ENCODE results near the gene PSPN.

The PSPN gene

GRCh38 chr19:6375411-6376010 is at the start of gene PSPN:
PSPN (minus strand) TSS chr19:6375933; CDS start chr19:6375849, 84 bp downstream.
- DNase-seq (ENCODE audit: low read depth), result no peak

DNA sequence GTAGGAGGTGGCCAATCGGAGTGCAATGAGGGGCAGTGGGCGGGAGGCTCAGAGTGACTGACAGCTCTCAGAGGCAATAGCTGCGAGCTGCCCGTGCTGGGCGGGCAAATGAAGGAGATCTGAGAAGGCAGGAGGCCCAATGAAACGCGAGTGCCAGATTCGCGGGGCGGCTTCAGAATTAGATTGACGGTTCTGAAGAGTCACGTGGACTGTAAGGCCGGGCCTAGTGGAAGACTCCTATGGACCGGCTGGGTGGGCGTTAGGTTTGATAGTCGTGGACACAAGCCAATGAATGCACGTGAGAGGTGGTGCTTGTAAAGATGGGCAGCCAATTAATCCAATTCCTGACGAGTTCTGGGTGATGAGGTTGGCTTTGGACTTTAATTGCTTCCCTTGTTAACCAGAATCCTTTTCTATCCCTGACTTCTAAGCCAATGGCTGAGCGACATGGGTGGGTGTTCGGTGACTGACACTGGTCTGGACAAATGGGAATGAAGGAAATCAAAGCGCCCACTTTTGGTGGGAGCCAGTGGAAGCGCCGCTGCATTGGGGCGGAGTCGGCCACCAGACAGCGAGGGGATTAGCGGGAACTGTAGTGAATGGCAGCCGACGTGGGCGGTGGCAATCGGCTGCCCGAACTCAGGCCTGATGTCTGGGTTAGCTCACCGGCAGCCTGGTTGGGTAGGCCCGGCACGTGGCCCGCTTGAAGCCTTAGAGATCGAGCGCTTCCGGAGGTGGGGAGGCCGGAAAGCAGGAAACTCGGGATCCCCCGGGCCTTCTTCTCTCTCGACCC is 49.4 kb upstream of the PSPN start:
- peak; percentile 100 for DNase-seq (ENCODE audit: low read depth)

DNA sequence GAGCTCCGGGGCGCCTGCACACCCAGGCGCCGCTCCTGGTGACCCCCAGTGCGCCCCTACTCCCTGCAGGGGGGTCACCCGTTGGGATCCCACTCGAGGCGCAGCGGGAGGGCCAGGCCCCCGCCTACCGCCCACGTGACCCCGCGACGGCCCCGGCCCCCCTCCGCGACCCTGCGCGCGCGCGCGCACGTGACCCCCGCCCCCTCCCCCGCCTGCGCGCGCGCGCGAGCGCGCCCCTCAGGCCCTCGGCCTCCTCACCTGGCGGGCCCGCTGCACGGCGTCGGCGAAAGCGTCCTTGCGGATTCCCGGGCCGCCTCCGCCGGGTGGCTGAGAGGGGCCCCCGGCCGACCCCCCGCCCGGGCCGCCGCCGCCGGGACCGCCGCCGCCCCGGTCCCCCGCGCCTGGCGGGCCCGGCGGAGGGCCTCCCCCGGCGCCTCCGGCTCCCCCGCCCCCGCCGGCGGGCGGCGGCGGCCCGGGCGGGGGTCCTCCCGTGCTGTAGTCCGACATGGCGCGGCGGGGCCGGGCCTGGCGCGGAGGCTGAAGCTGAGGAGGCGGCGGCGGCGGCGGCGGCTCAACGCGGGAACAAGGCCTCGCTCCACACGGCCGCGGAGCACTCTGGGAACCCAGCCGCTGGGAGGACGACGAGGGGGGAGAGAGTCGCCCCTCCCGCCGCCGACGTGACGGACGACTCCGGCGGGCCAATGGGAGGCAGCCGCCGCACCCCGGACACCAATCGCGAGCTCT is 48.6 kb upstream of the PSPN start, which contains the start of gene KHSRP:
Gene KHSRP (minus strand): TSS at position 617 of the 744 bp plus-strand sequence. CDS start 110 bp downstream, at position 507.
- DNase-seq (ENCODE audit: low read depth), result peak; percentile 35

GRCh38 chr19:6423499-6424194 is 47.9 kb upstream of the PSPN start:
- DNase-seq (ENCODE audit: low read depth), result peak; percentile 75

DNA sequence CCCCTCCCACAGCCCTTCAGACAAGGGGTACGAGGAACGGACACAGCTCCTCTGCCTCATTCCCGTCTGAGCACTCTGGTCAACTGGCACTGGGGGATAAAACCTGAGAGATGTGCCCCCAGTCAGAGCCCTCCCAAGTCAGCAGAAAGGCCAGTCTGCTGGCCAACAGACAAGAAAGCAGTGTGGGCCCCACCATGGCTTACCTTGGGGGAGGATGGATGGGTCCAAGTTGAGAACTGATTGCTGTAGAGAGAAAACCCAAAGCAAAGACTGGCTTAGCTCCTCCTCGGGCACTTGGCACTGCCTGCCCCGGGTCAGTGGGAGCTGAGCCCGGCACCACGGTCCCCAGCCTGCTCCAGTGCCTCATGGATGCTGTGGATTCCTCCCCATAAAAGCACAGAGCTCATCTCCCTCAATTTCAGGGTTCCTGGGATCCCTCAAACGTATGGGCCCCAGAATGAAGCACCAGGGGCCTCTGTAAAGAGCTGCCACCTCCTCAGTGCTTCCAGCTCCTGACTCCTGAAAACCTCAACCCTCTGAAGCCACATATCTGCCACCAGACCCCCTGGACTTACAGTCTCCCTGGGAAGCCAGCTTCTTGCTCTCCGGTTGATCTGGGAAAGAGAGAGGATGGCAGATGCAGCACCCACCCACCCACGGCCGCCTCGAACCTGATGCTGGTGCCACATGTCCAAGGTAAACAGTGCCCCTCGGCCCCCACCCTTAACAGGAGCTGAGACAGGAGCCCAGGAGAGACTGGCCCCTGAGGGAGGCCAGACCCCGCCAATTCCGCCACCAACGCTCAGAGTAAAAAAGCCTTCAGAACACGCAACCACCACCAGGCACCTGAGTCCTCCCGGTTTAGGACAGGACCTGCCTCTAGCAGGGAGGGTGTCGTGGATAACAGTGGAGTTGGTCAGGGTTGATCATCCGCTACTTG is 45.6 kb upstream of the PSPN start:
- DNase-seq (ENCODE audit: low read depth), result no peak

- DNase-seq (ENCODE audit: low read depth), result no peak
Measured at GRCh38 chr19:6418562-6418932, 42.8 kb upstream of the PSPN start.

GRCh38 chr19:6417713-6418561 is 42.2 kb upstream of the PSPN start:
- peak; percentile 27 for DNase-seq (ENCODE audit: low read depth)

GRCh38 chr19:6416658-6417405 is 41.1 kb upstream of the PSPN start:
- no peak for DNase-seq (ENCODE audit: low read depth)

- no peak for DNase-seq (ENCODE audit: low read depth)
Measured at GRCh38 chr19:6415591-6416190, 40.0 kb upstream of the PSPN start.

GRCh38 chr19:6414793-6415590 is 39.3 kb upstream of the PSPN start:
- DNase-seq (ENCODE audit: low read depth), result no peak

GRCh38 chr19:6413721-6414643 is 38.2 kb upstream of the PSPN start:
- DNase-seq (ENCODE audit: low read depth), result no peak

DNA sequence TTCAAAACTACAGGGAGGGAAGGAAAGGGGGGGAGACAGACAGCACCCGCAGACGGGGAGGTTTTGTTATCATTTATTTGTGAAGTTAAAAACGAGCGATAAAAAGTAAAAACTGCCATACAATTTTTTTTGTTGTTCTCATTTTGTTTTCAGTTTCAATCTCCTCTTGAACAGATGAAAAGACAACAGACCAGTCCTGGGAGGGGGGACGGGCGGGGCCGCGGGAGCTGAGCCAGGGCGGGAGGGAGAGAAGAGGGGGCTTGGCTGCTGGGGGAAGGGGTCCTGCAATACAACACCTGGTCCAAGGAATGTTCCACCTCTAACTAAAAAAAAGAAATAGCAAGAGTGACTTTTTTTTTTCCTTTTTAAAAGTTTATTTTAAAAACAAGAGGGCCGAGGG is 37.6 kb upstream of the PSPN start:
- DNase-seq (ENCODE audit: low read depth), result no peak

GRCh38 chr19:6412447-6413091 is 36.8 kb upstream of the PSPN start:
- peak; percentile 34 for DNase-seq (ENCODE audit: low read depth)

DNA sequence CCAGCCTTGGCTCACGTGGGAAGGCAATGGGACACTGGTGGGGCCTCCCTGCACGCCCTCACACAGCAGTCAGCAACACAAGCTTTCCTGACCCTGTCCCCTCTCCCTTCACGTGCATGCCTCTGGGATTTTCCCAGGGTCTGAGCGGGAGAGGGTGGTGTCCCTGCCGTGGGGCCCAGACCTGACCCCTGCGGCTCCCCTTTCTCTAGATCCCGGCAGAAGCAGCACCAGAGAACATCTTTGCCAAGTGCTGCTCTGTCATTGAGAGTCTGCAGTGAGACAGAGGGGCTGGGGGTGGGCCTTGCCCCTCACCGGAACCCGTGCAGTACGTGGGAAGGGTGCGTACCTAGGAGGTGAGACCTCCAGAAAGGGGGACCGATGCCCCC is 36.3 kb upstream of the PSPN start:
- no peak for DNase-seq (ENCODE audit: low read depth)

GRCh38 chr19:6409346-6409745 is 33.6 kb upstream of the PSPN start:
- no peak for DNase-seq (ENCODE audit: low read depth)

- DNase-seq (ENCODE audit: low read depth), result no peak
Measured at GRCh38 chr19:6406401-6406800, 30.7 kb upstream of the PSPN start.
